PC-9 (cell line): ENCODE data around the gene ARRB1.

Source experiments
- CTCF ChIP-seq: fragments of 200-600 bp; sonication (generic); conservative IDR thresholded peaks from 2 replicates; pipeline ENCODE4 v1.6.1; 2017; ENCODE audit warnings: mixed run types, antibody characterized with exemption, mild to moderate bottlenecking, moderate library complexity
- EZH2 ChIP-seq: fragments of 200-600 bp; sonication (generic); IDR thresholded peaks from 2 replicates; pipeline ENCODE4 v1.8.0; 2017; ENCODE audit warnings: antibody characterized with exemption, low read depth

- TF ChIP-seq CTCF (no peak), EZH2 (no peak)
Measured at GRCh38 chr11:75237050-75237449, 114.4 kb downstream of the ARRB1 start.
